ENCODE data around the gene MAP2K6. TPM values are rescaled to one million over a fixed set of nuclear protein-coding genes. Genes with fewer than 3 reads are reported as not detected.

The MAP2K6 gene
- polyA plus RNA-seq, 3 donors: 22.6 to 25.4 (median 23.8) TPM

- no peak for DNase-seq (ENCODE audit: low read depth in 3 of 3, low spot score in 2 of 3)
These were observed 108.9 kb downstream of the MAP2K6 start for GRCh38 chr17:69523244-69523861.

DNA sequence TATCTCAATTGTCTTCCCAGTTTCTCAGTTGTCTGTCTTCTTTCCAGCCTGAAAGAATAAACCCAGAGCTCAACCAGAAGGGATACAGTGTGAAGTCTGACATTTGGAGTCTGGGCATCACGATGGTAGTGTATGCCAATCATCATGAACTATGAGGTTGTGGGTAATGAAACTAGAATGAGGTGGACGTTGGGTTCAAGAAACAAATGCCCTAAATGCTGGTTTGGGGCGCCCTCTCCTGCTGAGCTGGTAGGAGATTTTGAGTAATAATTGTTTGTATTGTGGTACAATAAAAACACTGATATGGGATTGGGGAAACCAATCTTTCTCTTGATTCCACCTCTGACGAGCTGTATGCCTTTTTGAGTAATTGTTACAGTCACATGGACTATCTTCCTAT lies 110.4 kb downstream of the MAP2K6 start:
- no peak for DNase-seq (ENCODE audit: low read depth in 3 of 3, low spot score in 2 of 3)

DNA sequence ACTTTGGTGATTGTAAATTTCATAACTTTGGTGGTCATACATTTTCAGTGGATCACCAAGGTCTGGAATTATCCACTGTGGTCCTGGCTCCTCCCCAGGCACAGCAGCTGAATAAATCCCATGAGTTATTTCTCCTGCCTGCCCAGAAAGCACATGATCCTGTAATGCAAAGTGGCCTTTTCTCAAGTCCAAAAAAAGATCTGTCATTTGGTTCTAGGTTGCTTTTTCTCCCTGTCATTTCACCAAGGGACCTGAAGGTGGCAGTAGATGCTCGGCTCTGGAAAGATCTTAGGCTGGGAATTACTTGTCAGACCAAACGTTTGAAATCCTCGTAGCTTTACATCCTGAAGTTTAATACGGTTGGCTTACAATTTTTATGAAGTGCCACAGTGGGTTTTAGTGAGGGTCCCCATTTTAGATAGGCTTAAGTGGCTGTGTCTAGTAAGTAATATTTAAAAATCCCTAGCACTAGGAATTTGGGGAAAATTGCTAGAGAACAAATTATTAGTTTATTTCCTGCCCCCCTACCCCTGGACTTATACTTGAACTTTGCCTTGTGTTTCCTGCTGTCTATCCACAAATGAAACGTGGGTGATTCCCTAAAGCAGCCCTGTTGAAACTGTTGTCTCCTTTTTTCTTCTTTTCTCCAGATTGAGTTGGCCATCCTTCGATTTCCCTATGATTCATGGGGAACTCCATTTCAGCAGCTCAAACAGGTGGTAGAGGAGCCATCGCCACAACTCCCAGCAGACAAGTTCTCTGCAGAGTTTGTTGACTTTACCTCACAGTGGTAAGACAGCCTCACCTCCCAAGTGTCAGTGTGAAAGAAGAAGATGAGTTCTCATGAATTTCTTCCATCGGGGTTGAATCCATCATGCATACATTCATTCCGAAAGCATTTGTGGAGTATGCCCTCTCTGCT lies 111.7 kb downstream of the MAP2K6 start:
- DNase-seq (ENCODE audit: low read depth in 3 of 3, low spot score in 2 of 3): peak in 2 of 3 donors; percentile 53 to 56

DNA sequence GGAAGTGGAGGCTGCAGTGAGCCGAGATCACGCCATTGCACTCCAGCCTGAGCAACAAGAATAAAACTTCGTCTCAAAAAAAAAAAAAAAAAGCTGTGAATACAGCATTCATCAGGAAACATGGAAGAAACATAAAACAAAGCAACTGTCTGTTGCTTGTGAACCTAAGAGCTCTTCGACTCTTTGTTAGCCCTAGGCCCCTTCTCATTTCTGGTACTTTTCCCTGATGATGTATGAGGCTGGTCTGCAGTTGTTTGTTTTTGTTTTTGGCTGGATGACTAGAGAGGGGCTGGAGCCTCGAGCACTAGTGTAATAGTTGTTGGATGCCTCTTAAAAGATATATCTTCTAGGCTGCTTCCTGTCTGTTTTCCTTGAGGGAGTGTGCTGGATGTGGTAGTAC lies 113.5 kb downstream of the MAP2K6 start:
- DNase-seq (ENCODE audit: low read depth in 3 of 3, low spot score in 2 of 3): no peak

- DNase-seq (ENCODE audit: low read depth in 3 of 3, low spot score in 2 of 3): no peak
These were observed 119.2 kb downstream of the MAP2K6 start for GRCh38 chr17:69533481-69534234.

GRCh38 chr17:69534235-69534621 lies 119.7 kb downstream of the MAP2K6 start:
- DNase-seq (ENCODE audit: low read depth in 3 of 3, low spot score in 2 of 3): no peak

DNA sequence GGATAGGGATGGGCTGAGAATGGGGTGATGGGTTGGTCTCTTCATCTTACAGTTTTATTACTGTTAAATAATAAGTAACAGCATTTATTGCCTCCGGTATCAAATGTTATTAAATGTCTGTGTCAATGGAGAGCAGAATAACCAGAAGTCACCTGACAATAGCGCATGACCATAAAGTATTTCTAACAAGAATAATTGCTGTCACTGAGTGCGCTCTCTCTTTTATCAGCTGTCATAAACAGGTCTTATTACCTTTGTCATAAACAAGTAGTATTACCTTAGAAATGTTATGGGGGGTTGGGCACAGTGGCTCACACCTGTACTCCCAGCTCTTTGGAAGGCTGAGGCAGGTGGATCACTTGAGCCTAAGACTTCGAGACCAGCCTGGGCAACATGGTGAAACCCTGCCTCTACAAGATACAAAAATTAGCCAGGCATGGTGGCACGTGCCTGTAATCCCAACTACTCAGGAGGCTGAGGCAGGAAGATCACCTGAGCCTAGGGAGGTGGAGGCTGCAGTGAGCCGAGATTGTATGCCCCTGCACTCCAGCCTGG lies 120.6 kb downstream of the MAP2K6 start:
- DNase-seq (ENCODE audit: low read depth in 3 of 3, low spot score in 2 of 3): no peak

GRCh38 chr17:69538795-69539194 lies 124.3 kb downstream of the MAP2K6 start:
- DNase-seq (ENCODE audit: low read depth in 3 of 3, low spot score in 2 of 3): no peak

GRCh38 chr17:69539274-69539673 lies 124.8 kb downstream of the MAP2K6 start:
- DNase-seq (ENCODE audit: low read depth in 3 of 3, low spot score in 2 of 3): no peak

GRCh38 chr17:69539781-69540319 lies 125.4 kb downstream of the MAP2K6 start:
- DNase-seq (ENCODE audit: low read depth in 3 of 3, low spot score in 2 of 3): no peak

DNA sequence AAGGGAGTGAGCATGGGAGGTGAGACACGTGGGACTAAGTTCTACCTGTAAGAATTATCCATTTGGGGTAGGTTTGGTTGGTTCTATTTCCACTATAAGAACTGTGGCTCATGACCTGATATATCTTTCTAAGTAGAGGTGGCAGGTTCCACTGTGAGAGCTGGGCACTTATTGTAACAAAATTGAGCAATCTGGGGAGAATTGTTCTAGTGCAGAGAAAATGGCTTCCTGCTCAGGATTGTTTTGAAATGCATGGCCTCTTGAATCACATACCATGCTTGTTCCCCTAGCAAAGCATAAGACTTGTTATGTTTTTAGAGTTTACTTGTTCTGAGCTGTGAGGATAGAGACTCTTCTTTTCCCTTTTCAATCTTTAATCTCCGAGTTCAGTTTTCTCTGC lies 125.9 kb downstream of the MAP2K6 start:
- DNase-seq (ENCODE audit: low read depth in 3 of 3, low spot score in 2 of 3): no peak

DNA sequence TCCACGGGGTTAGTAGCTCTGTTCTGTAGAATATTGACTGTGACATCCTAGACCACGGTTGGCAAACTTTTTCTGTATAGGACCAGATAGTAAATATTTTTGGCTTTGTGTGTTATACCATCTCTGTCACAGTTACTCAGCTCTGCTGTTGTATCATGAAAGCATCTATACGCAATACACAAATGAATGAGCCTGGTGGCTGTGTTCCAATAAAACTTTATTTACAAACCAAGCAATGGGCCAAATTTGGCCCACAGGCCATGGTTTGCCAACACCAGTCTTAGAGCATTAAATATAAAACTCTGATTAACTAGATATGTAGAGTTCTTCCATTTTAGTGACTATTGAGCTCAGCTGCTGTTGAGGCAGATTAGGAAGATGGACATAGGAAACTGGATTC lies 132.7 kb downstream of the MAP2K6 start:
- no peak for DNase-seq (ENCODE audit: low read depth in 3 of 3, low spot score in 2 of 3)

DNA sequence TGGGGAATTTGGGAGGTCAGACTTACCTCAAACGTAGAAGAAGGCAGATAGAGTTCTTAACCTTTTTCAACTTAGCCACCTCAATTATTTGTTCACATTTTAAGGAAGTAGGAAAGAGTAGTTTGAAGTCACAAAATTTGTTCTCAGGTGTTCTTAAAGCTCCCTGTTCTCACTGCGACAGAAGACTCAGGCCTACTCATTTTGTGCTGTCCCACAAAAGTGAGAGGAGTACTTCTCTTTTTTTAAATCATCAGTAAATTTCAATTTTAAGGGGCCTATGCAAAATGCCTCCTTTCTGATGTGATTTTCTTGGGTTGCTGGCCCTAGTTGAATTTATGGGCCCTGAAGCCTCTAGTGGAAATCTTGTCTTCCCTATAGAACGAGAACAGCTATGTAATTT lies 133.4 kb downstream of the MAP2K6 start:
- DNase-seq (ENCODE audit: low read depth in 3 of 3, low spot score in 2 of 3): no peak

GRCh38 chr17:69551212-69552010 lies 136.9 kb downstream of the MAP2K6 start:
- no peak for DNase-seq (ENCODE audit: low read depth in 3 of 3, low spot score in 2 of 3)

- no peak for DNase-seq (ENCODE audit: low read depth in 3 of 3, low spot score in 2 of 3)
These were observed 138.6 kb downstream of the MAP2K6 start for GRCh38 chr17:69552986-69553667.

DNA sequence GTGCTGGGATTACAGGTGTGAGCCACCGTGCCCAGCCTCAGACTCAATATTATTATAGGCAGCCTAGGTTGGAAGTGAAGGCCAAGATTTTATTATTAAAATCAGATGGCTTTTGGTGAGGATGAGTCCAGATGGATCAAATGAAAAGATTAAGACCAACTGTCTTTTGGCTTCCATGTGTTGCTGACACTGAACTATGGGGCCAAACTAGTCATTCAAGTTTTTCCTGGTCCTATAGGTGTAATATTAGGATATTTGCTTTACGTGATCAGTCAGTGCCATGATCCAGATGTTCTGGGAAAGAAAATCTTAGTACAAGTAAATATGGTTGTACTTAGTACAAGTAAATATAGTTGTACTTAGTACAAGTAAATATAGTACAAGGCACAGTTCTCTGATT lies 140.6 kb downstream of the MAP2K6 start:
- no peak for DNase-seq (ENCODE audit: low read depth in 3 of 3, low spot score in 2 of 3)

GRCh38 chr17:69557339-69557738 lies 142.8 kb downstream of the MAP2K6 start:
- DNase-seq (ENCODE audit: low read depth in 3 of 3, low spot score in 2 of 3): no peak

DNA sequence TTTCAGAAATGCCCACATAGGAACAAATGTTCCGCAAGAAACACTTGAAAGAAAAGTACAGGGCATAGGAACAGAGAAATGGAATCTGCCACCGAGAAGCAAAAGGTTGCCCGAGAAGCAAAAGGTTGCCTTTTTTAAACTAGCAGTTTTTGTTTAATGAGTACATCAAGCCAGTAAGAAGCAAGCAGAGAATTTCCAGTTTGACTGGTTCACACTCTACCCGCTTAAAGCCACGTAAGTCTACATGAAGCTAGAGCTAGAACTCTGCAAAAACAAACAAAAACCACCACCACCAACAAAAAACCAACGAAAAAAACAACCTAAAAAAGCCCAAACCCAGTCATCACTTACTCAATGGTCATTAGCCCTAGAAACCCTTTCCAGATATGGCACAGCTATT lies 144.3 kb downstream of the MAP2K6 start:
- no peak for DNase-seq (ENCODE audit: low read depth in 3 of 3, low spot score in 2 of 3)

DNA sequence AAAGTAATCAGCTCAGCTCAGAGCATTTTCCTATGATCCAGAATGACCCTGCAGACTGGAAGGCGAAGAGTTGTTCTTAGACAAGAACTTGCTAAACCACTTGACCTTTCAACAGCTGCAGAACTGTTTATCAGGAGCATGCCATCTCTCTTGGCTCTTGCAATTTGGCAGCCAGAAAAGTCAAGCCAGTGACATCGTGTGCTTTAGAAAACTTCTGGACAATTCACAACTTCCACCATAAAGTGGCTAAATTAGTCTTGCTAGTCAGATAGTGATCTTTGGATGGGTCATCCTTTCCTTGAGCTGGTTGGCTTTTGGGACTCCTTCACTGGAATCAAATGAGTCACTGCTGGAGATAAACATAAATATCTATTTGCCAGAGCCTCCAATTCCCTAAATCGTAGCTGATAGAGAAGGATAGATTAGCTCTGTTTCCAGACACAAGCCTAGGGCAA lies 146.5 kb downstream of the MAP2K6 start:
- no peak for DNase-seq (ENCODE audit: low read depth in 3 of 3, low spot score in 2 of 3)

All from right renal cortex interstitium (tissue), 3 donors.